Measurements from ENCODE around the gene RERE.

- TF ChIP-seq CTCF (IDR thresholded peaks at IDR 0.05) (no peak), POLR2A (IDR thresholded peaks at IDR 0.05) (no peak), EP300 (IDR thresholded peaks at IDR 0.05) (no peak)
These were observed 411.4 kb downstream of the RERE start for GRCh38 chr1:8406011-8406410.
